ENCODE data around the gene MAOB.

Gene MAOB

DNA sequence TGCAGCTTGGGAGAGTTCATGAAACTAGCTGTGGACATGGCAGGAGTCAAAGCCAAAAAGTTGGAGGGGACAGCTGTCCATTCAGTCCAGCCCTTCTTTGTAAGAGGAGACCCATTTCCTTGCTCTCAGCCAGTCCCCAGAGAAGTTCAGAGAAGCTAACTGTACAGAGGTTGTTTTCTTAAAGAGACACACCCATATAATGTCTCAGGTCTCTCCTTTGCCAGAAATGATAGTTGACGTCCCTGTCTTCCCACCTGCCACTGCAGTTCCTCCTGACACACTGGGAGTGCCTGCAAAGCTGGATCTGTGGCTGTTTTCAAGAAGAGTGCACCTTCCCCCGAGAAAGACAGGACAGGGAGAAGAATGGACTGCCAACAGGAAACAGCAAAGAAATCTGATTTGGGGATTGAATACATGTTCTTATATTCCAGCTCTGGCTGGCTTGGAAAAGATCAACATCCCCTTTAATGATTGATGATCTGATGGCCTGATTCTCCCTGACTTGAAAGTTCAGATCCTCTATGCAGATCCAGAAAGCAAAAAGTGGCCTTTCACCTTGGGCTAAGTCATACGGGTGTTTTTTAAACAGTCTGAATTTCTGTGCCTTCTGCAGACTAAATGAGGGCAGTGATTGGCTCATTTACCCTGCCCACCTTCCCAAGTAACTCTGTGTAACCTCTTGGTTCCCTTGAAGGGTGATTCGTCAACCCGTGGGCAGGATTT lies 139.0 kb downstream of the MAOB start:
- no peak for DNase-seq (ENCODE audit: low read depth)
- TF ChIP-seq, protein P1, sequence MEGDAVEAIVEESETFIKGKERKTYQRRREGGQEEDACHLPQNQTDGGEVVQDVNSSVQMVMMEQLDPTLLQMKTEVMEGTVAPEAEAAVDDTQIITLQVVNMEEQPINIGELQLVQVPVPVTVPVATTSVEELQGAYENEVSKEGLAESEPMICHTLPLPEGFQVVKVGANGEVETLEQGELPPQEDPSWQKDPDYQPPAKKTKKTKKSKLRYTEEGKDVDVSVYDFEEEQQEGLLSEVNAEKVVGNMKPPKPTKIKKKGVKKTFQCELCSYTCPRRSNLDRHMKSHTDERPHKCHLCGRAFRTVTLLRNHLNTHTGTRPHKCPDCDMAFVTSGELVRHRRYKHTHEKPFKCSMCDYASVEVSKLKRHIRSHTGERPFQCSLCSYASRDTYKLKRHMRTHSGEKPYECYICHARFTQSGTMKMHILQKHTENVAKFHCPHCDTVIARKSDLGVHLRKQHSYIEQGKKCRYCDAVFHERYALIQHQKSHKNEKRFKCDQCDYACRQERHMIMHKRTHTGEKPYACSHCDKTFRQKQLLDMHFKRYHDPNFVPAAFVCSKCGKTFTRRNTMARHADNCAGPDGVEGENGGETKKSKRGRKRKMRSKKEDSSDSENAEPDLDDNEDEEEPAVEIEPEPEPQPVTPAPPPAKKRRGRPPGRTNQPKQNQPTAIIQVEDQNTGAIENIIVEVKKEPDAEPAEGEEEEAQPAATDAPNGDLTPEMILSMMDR (IDR thresholded peaks at IDR 0.05; ENCODE audit: low read length, missing control alignments) = no peak
- H3K4me3 ChIP-seq (replicated peaks; ENCODE audit: low read depth, low read length) = no peak overlapping the region

DNA sequence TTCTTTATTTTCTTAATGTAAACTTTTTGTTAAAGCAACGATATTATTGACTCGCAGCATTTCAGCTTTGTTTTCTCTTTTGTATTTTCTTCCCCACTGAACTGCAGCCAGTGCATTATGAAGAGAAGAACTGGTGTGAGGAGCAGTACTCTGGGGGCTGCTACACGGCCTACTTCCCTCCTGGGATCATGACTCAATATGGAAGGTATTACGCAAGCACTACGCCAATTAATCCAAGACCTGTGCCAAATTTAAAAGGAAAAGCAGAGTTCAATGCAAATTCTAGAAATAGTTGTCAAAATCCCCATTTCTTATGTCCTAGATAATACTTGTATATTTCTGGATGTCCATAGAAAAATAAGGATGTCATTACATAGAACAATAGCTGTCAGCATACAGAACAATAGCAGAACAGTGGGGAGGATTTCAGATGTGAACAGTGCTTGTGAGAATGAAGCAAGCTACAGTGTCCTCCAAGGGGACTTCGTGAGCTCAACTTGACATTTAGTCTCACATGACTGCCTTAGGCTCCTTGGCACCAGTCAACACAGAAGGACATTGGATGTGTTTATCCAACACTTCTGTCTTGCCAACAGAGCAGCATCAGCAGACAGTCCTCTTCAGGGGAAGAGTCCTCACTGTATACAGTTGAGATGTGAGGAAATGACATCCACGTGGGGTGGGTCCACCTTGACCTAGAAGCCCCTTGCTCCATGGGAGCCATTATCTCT lies 140.2 kb downstream of the MAOB start:
- TF ChIP-seq, protein P1 (IDR thresholded peaks at IDR 0.05; ENCODE audit: low read length, missing control alignments) = no peak
- DNase-seq (ENCODE audit: low read depth) = peak; percentile 85
- no peak overlapping the region for H3K4me3 ChIP-seq (replicated peaks; ENCODE audit: low read depth, low read length)

DNA sequence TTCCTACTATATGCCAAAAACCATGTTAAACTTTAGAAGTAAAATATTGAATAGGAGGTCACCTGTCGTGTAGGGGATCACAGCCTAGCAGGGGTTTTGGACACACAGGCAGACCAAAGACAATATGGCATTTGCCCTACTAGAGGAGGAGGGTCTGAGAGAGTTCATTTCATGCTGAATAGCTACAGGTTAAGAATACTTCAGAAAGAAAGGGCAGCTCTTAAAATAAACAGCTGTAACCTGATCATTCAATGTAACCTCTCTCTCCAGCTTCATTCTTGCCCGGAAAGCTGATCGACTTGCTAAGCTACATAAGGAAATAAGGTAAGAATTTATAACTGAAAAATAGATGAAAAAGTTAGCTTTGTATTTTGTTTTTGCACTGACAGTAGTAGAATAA lies 146.3 kb downstream of the MAOB start:
- no peak overlapping the region for H3K4me3 ChIP-seq (replicated peaks; ENCODE audit: low read depth, low read length)
- no peak for DNase-seq (ENCODE audit: low read depth)
- TF ChIP-seq, protein P1 (IDR thresholded peaks at IDR 0.05; ENCODE audit: low read length, missing control alignments) = no peak

DNA sequence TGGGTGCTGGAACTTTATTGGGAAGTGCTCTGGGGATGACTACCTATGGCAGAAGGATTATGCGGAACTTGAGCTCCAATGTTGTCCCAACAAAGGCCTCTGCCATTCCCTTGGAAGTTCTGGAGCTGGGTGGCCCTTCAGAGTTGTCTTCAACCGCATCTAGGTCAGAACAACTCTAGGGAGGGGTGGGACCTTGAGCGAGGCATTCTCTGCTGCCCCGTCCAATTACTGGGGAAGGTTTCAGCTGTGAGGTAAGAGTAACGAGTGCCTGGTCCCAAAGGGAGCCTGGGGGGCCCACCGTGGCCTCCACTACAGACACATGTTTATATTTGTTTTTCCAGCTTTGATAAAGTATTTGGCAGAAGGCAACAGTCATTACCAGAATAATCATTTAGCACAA lies 146.7 kb downstream of the MAOB start:
- no peak for DNase-seq (ENCODE audit: low read depth)
- TF ChIP-seq, protein P1 (IDR thresholded peaks at IDR 0.05; ENCODE audit: low read length, missing control alignments) = no peak
- H3K4me3 ChIP-seq (replicated peaks; ENCODE audit: low read depth, low read length) = no peak overlapping the region

DNA sequence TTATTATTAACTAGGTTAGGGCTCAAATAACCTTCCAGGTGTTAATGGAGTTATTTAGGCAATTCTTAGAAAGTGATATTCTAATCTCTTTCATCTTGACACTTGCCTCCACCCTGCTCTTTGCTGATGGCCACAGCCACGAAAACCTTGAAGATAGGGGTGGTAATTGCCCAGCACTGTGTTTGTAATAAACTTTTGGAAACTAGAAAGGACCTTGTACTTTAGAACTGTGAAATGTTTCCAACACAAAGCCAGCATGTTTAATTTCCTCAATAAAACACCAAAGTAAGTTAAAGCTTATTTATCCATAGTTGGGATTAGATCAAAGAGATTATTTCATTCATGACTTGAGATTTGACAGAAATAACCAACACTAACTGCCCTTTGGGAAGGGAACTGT lies 147.8 kb downstream of the MAOB start:
- no peak for DNase-seq (ENCODE audit: low read depth)
- no peak overlapping the region for H3K4me3 ChIP-seq (replicated peaks; ENCODE audit: low read depth, low read length)
- TF ChIP-seq, protein P1 (IDR thresholded peaks at IDR 0.05; ENCODE audit: low read length, missing control alignments) = no peak

DNA sequence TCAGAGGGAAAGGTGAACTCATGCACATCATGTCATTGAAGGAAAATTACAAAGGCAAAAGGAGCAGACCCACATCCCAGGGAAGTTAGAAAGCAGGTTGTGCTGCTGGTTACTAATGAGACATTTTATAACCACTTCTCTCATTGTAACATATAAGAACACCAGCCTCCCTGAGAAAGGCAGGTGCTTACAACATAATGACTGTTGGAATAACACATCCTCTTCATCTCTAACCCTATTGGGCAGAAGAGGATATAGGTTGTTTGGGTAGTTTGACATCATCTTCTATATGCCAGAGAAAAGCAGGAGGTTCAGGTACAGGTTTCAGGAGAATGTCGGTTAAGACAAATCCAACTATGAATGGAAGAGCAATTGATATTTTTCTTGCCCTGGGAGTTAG lies 148.6 kb downstream of the MAOB start:
- TF ChIP-seq, protein P1 (IDR thresholded peaks at IDR 0.05; ENCODE audit: low read length, missing control alignments) = no peak
- no peak for DNase-seq (ENCODE audit: low read depth)

More for the DNA sequence above, 148.6 kb downstream of the MAOB start:
- H3K4me3 ChIP-seq (replicated peaks; ENCODE audit: low read depth, low read length) = no peak overlapping the region
